ENCODE data around the gene RHOT1.
"Not testable (repeated sequence)": the region's sequence is repeated elsewhere in the genome, so short reads cannot be mapped to it uniquely, and the experiment has no call there.

The RHOT1 gene

DNA sequence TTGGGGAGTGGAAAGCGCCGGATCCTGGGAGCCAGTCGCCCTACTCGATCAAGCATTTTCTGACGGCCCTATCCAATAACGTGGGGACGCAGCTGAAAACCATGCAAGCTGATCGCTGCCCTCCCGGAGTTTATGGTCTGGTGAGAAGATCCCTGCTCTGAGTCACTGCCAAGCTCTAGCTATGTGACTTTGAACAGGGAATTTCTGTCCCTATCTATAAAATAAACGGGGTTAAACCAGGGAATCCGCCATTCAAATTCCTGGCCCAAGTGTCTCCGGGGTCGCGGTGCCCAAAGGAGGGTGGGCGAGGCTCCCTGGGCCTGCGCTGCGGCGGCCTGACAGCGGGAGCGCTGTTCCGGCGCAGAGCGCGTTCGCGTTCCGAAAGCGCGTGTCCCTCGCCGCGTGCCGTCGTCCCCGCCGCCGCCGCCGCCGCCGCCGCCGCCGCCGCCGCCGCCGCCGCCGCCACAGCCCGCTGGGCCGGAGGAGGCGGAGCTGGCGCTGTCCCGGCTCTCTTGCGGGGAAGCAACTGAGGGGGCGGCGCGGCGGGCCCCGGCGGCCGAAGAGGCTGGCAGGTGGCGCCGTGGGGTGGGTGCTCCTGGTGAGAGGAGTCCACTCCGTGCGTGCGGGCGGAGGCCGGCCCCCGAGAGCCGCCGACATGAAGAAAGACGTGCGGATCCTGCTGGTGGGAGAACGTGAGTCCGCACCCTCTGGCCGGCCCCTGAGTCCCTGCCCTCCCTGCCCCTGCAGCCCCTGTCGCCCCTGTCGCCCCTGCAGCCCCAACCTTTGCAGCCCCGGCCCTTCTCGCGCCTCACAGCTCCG lies at the start of gene RHOT1:
TSS of gene RHOT1 (plus strand) at position 465 of the 819 bp plus-strand sequence. CDS start at position 656, 191 bp downstream.
- DNase-seq (ENCODE audit: low read depth, low spot score) = peak; percentile 68

DNA sequence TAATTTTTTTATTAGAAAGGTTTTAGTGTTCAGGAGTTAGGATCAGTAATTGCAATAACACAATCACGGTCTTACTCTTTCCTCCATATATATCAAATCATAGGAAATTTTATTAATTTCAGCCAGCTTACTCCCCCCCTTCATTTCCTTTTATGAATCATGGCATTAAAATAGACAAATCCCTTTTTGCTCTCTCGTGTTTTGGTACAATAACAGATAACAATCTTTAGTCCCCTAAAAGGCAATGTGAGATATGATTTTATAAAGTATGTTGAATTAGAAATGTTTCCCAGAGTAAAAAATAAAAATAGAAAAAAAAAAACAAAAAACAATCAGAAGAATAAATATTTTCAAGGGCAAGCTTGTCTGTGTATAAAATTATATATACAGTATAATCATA lies 42.6 kb upstream of the RHOT1 start:
- no peak for DNase-seq (ENCODE audit: low read depth, low spot score)

DNA sequence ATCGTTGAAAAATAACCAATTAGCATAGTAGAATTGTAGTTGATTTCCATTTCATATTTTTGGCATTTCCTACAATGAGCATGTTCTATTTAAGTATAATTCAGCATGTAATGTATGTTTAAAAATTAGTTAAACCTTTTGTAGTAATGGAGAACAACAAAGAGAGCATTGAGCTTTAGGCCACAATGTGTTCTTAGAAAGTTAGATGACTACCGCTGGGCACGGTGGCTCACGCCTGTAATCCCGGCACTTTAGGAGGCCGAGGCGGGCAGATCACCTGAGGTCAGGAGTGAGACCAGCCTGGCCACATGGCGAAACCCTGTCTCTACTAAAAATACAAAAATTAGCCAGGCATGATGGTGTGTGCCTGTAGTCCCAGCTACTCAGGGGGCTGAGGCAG lies 42.0 kb upstream of the RHOT1 start:
- not testable (repeated sequence) for DNase-seq (ENCODE audit: low read depth, low spot score)

DNA sequence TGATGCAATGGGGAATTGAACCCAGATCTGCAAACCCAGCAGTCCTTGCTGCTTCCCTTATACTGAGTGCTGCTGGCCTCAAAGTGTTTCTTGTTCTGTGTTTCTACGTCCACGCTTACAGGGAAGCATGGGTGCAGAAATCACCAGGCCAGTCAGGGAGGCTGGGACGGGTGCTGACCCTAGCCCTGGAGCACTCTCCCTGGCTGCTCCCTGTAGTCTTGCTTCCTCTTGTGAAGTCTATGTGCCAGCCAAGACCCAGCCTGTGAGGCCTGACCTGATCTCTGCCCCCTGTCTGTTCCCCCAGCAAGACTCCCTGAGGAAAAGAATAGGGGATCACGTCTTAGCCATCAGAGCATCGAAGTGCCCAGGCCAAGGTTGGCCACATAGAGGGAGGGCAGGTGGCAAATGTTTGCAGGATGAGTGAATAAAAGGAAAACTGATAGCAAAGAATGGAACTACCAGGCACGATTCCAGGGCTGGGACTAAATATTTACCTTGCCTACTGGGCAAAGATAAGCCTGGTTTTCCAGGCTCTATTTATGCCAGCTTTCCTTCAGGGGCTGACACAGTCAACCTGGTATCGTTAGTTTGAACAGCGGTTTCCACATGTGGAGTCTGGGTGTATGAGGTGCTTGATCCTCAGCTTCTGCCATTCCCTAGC lies 41.2 kb upstream of the RHOT1 start:
- DNase-seq (ENCODE audit: low read depth, low spot score) = no peak

DNA sequence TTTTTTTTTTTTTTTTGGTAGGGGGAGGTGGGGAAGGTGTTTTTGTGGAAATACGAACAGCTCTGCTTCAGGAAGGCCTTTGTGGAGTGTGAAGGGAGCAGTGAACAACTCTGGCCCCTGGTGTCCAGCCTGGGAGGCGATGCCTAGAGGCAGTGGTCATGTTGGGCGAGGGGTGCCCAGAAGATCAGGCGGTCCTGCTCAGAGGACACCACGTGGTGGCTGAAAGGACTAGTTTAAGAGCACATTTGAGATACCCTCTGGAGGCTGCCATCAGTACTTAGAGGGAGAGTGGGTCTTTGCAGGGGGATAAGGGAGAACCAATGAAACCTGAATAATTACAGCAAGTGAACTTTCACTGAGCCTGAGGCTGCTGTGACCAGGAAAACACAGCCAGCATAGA lies 40.1 kb upstream of the RHOT1 start:
- no peak for DNase-seq (ENCODE audit: low read depth, low spot score)

DNA sequence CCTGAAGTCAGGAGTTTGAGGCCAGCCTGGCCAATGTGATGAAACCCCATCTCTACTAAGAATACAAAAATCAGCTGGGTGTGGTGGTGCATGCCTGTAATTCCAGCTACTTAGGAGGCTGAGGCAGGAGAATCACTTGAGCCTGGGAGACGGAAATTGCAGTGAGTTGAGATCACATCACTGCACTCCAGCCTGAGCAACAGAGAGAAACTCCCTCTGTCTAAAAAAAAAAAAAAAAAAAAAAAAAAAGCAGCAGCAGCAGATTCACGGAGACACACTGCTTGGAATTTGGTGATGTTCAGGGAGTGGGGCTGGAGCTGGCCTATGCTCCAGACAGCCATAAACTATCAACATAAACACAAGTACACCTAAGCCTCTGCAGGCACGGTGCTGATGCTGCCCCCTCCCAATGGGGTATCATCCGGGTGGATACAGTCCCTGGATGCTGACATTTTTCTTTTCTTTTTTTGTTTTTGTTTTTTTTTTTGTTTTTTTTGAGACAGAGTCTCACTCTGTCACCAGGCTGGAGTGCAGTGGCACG lies 39.6 kb upstream of the RHOT1 start:
- no peak for DNase-seq (ENCODE audit: low read depth, low spot score)

DNA sequence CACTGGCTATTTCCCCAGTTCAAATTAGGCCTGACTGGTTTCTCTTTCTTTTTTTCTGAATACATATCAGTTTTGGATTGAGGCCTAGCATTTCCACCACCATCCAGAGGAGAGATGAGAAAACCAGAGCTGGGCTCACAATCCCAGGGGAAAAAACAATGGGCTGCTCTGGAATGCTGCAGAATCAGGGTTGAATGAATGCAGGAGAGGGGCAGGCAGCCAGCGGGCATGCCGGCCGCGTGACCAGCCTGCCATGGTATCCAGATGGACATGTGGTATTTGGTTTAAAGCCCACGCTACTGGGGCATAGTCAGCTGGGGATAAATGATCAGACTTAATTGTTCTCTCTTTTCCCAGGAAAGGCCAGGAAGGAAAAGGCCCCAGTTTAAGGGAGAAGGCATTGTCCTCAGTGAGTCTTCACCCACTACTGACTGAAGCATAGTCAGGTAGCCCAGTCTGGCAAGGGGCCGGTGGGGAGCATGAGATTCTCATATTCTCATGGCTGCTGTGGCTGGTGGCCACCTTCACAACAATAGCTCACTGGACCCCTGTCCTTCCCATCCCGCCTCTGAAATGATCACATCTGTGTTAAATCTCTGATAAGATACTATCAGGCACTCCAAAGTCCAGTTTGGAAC lies 38.7 kb upstream of the RHOT1 start:
- DNase-seq (ENCODE audit: low read depth, low spot score) = no peak

DNA sequence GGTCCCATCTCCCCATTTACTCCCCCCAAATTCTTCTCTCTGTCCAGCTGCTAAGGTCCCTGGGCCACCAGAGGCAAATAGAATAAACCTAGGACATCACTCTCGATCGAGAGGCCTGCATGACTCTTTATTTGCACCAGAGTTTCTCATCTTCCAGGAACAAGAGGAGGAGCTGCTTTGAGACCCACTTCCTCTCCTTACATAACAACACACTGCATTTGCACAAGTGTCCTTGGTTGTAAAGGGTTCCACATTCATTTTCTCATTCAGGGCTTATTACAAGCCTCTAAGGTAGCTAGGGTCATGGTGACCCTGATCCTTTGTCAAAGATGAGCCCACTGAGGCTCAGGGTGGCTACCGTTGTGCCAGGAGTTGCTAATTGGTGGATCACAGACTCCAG lies 38.1 kb upstream of the RHOT1 start:
- no peak for DNase-seq (ENCODE audit: low read depth, low spot score)

DNA sequence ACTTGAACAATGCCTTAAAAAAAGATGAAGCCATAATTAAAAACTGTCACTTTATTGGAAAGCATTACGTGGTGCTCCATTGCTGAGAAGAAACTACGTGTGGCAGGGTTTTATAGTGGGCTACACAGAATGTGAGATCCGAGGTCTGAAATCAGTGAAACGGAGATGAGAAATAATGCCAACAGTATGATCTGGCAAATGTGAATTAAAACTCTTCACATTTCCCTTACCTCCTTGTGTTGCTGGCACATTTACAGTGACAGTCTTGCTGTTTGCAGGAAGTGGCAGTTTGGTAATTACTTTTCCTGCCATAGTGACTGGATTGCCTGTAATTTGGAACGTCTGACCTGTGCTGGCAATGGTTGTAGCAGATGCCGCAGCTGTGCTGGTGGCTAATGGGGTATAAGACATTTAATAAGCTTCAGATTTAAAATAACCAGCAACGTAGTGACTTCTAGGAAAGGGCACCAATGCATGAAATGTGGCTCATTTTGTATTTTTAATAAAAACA lies 35.8 kb upstream of the RHOT1 start:
- not testable (repeated sequence) for DNase-seq (ENCODE audit: low read depth, low spot score)

DNA sequence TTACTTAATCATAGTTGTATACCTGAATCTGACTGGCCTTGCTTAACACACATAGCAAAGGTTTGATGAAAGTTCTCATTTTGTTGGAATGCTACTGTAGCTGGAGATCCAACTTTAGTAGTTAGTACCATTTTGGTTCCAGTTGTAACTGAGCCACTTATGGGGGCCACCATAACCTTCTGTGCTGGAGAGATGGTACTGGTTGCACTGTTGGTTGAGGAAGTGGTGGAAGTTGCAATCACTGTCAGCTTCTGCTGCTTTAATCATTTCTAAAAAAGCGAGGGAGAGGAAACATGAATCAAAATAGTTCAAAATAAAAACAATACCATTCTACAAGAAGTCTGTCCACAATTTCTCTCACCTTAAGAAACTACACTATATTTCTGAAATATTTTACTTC lies 35.1 kb upstream of the RHOT1 start:
- DNase-seq (ENCODE audit: low read depth, low spot score) = not testable (repeated sequence)

DNA sequence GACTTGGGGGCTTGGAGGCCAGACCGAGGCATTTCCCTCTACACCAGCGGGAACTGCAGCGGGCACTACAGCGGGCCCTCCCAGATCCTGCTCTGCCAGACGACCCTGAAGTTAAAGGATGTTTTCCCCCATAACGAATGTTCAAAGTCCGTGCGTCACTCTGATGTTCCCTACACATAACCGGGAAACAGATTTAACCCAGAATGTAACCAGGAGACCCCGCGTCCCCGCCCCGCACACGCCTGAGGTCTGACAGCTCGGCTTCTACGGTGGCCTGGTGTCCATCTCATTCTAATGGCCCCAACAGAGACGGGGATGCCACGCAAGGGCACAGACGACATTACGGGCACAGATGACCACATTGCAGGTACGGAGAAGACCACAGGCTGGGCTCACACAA lies 31.7 kb upstream of the RHOT1 start:
- no peak for DNase-seq (ENCODE audit: low read depth, low spot score)

DNA sequence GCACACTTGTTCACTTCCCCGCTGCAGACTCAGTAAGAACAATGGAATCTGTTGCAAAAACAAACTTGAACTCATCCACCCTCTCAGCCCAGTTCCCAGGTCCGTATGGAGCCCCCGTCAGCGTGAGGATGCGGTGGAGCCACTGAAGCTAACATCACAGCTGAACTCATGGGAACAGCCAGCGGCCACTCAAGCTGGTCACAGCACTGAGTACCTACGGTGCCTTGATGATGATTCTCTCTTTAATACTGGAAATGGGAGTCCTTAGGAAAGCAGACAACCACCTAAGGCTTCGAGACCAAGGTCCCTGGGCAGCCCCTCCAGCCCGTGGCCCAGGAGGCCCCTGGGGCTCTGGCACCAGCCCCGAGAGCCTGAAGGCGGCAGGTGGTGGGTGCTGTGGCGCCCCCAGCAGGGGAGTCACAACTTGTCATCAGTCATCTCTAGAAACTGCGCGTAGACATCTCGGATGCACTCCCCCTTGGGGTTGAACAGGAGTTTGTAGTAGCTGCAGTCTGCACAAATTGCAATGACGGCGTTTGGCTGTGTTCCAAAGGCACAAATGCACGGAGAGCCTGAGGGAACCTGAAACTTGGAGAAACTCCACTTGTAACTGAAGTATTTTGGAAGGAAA lies 31.0 kb upstream of the RHOT1 start:
- peak; percentile 29 for DNase-seq (ENCODE audit: low read depth, low spot score)

DNA sequence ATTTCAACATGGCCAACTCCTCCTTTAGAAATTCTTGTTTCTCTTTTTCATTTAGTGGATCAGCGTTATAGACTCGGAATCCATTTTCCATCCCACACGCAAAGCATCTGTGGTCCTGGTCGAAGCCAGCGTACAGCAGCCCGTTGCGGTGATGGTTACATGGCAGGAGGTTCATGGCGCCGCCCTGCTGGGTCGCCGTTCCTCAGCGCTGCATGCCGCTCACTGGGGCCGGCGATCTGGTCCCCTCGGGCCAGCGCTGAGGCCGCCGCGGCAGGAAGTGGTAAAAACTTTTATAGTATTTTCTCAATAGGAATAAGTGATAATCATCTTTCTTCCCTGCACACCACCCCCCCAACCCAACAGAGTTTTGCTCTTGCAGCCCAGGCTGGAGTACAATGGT lies 29.9 kb upstream of the RHOT1 start:
- DNase-seq (ENCODE audit: low read depth, low spot score) = no peak

DNA sequence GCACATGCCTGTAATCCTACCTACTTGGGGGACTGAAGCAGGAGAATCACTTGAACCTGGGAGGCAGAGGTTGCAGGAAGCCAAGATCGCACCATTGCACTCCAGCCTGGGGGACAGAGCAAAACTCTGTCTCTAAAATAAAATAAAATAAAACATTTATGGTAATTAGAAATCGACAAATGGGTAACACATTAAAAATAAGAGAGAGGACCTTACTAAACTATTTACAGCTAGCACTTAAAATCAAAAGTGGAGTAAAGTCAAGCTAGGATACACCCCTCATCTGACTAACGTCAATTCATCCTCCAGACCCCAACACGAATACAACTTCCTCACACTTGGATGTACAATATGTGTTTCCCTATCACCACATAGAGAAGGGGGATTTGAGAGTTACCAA lies 27.8 kb upstream of the RHOT1 start:
- DNase-seq (ENCODE audit: low read depth, low spot score) = no peak

DNA sequence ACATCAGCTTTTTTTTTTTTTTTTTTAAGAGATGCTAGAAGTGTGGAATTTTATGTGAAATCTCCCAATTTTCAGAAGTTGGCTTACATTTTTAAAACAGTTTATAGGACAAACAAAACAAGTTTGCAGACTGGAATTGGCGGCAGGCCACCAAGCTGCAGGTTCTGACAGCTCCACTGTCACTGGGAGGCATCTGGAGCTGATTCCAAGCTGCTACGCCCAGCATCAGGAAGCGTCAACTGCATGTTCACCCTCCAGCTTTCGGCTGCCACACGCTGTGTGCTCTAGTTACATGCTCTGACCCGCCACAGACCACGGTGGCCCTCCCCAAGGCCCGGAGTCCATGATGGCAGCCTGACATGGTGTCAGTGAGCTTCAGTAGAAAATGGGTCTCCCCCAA lies 26.8 kb upstream of the RHOT1 start:
- DNase-seq (ENCODE audit: low read depth, low spot score) = not testable (repeated sequence)

DNA sequence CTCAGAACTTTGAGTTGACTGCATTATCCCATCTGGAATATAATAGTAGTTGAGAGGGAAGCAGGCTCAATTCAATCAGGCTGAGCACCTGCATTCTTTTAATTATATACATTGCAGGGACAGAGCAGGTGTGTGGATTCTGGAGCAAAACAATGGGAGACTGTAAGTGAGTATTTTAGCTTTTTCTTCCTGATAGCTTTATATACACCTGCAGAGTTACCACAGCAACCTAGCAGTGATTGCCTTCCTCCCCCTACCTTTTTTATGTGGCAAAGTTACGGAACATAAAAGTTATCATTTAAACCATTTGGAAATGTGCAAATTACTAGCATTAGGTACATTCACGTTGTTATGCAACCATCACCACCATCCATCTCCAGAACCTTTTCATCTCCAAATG lies 25.4 kb upstream of the RHOT1 start:
- DNase-seq (ENCODE audit: low read depth, low spot score) = no peak

DNA sequence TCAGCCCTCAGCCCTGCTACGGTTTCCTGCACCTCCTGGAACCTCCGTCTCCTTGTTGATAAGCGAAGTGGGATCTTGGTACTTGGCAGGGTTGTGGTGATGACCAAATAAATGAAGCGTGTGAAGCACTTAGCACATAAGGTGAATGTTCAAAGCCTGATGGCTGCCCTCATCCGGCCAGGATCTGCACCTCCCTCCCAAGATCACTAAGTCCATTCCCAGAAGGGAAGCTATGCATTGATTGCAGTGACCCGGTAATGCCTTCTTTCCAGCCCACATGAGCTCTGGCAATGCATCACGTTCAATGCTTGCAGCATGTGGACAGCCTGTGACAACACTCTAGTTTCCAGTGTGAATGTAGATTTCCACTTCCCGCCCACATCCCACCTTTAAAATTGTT lies 24.9 kb upstream of the RHOT1 start:
- no peak for DNase-seq (ENCODE audit: low read depth, low spot score)

DNA sequence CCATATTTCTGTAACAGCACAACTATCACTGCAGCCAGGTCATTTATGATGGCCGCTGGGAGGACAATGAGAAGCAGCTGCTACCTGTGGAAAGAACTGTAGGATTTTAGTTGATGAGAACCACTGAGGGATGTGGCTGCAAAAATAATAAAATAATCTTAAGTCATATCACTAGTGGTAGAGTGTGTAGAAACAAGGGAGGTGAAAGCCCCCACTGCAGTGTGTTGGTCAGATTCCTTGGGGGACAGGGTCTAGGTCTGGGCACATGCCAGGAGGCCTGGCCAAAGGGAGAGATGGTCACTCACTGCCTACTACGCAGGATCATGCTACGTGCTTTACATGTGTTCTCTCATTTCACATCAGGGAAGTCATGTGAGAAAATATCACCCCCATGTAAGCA lies 24.2 kb upstream of the RHOT1 start:
- DNase-seq (ENCODE audit: low read depth, low spot score) = not testable (repeated sequence)

DNA sequence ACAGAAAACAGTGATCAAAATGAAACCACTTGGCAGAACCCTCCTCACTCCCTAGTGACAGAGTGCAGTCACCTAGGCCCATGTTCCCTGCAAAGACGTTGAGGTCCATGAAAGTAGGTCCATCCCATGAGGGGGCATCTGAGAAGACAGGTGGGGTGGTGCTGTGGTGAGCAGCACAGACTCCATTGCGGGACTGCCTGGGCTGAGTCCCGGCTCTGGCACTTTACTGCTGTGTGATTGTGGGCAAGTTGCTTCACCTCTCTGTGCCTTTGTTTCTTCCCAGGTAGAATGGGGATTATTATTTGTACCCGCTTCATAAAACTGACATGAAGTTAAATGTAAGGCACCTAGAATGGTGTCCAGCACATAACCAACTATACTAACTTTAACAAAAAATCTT lies 23.5 kb upstream of the RHOT1 start:
- DNase-seq (ENCODE audit: low read depth, low spot score) = no peak

DNA sequence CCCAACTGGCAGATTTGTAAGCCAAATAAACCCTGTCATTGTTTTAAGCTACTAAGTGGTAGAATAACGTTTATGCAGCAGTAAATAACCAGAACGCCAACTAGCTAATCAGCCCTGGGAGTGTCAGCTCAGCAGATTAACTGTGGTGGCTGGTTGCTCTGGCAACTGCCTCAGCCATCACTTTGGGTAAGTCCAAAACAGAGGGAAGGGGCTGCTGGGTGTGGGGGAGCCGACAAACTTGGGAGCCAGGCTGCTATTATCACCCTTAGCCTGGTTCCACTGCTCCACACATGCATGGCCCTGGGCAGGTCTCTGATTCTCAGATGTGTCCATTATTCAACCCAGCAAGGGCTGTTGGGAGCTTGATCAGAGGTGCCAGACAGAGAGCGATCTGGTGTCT lies 22.2 kb upstream of the RHOT1 start:
- DNase-seq (ENCODE audit: low read depth, low spot score) = no peak

DNA sequence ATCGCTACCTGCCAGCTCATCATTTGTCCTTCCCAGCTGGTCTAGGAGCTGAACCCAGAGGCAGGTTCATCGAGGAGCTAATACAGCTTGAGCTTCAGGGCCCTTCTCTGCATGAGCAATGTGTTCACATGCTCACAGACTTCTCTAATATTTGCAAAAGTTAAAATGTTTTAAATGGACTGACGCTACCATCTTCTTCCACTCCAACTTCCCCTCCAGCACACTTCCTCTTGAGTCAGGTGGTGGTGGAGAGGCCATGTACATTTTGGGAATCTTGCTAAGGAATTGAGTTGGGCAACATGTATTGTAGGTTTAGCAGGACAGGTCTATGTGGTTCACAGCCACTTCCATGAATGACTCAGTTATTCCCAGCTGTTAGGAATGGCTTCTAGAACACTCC lies 21.6 kb upstream of the RHOT1 start:
- no peak for DNase-seq (ENCODE audit: low read depth, low spot score)

DNA sequence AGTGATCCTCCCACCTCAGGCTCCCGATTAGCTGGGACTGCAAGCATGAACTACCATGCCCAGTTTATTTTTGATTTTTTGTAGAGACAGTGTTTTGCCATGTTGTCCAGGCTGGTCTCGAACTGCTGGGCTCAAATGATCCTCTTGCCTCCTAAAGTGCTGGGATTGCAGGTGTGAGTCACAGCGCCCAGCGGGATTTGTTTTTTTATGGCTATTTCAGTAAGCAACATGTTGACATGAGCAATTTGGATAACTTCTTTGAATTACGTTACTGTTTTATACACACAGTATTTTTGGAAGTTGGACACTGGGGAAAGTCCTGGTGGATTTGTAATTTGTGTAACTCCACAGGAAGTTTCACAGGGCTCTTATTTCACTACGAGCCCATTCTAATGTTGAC lies 18.5 kb upstream of the RHOT1 start:
- no peak for DNase-seq (ENCODE audit: low read depth, low spot score)

Data from brain pericyte (primary cell).